IPS DF 4.7 (cell line): ENCODE results near the gene ENPP1.

ENCODE experiments used
- DNase-seq: peaks from one replicate; pipeline ENCODE4 v3.0.0-alpha.2; 2013; ENCODE audit warnings: low spot score; ENCODE audit errors: extremely low read depth

ENPP1 gene

GRCh38 chr6:131807644-131808459 lies at the start of gene ENPP1:
ENPP1 (plus strand) TSS chr6:131808020; CDS start chr6:131808036, 16 bp downstream.
- DNase-seq: no peak

DNA sequence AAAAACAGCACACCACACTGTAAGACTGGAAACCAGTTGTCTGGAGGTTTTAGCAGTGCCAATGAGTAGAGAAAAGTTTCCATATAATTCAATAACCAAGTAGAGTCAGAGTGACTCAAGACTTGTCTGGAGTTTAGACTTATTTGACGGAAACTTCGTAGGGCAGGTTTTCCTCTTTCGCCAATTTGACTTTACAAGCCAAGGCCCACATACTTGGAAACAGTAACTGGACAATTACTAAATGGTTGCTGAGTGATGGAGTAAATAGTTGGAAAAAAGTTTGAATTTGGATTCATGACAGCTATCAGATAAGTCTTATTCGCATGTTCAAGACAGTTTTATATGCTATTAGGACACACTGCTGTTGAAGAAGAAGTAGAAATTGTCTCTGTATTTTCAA lies 48.9 kb upstream of the ENPP1 start:
- no peak for DNase-seq

- no peak for DNase-seq
Measured at GRCh38 chr6:131761060-131761761, 46.6 kb upstream of the ENPP1 start.

DNA sequence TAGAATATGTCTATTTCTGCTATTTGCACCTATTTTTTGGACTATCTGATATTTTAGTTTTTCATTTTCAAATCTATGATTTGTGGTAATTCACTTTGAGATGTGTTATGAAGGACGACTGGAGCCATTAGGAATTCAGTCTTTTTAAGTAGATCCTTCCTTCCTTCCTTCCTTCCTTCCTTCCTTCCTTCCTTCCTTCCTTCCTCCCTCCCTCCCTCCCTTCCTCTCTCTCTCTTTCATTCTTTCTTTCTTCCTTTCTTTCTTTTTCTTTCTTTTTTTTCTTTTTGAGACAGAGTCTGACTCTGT lies 46.1 kb upstream of the ENPP1 start:
- DNase-seq: no peak

- DNase-seq: no peak
Measured at GRCh38 chr6:131762984-131763383, 44.8 kb upstream of the ENPP1 start.

DNA sequence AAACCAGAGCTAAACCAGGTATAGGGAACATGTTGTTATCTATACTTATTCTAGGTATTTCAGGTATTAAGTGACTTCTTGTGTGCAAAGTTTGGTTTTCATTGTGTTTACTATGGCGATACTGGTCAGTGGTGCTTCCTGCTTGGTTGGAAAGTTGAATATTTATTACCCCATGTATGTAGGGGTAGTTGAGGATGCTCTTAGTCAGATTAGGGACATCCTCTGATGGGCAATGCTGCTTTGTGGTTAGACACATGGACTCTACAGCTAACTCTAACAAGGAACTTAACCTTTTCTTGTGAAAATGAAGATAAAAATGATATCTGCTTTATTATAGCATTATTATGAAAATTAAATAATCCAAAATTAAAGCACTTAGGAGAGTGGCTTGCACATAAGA lies 44.1 kb upstream of the ENPP1 start:
- DNase-seq: no peak

DNA sequence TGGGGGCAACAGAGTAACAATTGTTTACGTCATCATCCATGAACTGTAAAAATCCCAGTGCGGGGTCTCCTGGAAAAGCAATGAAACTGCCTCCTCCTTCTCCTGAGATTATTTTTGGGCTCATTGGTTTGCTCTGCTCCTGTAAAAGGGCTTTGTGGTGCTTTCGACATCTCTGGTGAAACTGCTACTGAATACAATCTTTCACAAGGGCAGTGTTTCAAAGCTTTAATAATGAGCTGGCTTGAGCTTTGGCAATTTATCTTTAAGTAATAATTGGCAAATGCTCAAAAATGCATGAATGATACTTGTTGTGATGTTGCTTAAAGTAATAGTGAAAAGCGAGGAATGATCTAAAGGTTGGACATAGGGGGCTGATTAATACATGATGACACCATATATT lies 43.5 kb upstream of the ENPP1 start:
- DNase-seq: no peak

GRCh38 chr6:131765081-131765803 lies 42.6 kb upstream of the ENPP1 start:
- no peak for DNase-seq

DNA sequence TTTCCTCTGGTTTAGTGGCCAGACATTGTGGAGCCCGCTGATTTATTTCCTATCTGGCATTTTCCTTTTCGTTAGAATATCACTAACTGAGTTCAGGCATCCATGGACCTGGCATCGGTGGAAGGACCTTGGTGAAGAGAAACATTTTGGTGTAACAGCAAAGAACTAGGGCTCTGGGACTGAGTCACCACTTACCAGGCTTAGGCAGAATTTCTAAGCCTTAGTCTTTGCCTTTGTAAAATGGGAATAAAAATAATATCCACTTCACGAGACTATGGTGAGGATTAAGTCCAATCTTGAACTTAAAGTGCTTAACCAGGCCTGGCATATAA lies 42.0 kb upstream of the ENPP1 start:
- no peak for DNase-seq

GRCh38 chr6:131766631-131767030 lies 41.2 kb upstream of the ENPP1 start:
- no peak for DNase-seq

GRCh38 chr6:131768964-131769363 lies 38.9 kb upstream of the ENPP1 start:
- DNase-seq: no peak

- DNase-seq: no peak
Measured at GRCh38 chr6:131769385-131770141, 38.3 kb upstream of the ENPP1 start.

- DNase-seq: no peak
Measured at GRCh38 chr6:131770776-131771175, 37.0 kb upstream of the ENPP1 start.

DNA sequence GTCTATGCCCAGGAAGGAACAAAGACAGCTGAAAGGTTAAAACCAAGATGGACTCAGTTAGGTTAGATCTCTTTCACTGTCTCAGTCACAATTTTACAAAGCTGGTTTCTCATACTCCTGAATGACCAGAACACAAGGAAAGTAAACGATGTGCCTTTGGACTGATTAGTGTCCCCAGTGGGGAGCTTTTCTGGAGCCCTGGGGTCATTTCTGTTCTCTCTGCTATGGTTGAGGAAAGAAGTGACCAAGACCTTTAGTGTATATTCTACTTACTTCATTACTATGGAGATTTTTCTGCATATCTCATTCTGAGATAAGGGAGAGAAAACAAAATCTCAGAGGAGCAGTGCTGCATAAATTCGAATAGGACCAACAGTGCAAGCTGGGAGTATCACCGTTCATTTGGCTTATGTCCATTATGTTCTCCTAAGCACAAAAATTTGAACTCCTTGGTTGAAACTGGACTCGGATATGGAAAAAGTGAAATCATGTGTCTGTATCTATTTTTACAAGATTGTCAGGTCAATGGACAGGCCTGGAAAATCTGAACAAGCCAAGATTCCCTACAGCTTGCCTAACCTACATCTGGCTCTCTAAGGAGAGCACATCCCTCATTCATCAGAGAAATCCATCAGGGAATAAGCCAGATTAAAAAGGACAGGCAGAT lies 34.4 kb upstream of the ENPP1 start:
- DNase-seq: no peak

DNA sequence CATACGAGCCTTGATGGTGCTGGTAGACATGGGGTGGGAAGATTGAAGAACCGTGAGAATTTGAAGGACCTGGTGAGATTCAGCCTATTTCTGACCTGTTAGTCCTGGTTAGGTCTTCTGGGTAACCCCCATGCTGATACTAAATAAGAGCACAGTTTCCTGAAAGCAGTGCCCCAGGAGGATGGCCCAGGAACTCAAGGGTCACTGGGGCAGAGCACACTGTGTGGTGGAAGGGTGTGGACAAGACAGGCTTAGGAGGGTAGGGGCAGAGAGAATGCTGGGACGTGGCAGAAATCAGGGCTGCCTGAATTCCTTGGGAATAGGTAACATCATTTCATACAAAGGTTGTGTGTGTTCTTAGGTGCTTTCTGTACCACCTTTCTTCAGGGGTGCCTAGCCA lies 31.9 kb upstream of the ENPP1 start:
- DNase-seq: no peak

- no peak for DNase-seq
Measured at GRCh38 chr6:131776985-131777384, 30.8 kb upstream of the ENPP1 start.

DNA sequence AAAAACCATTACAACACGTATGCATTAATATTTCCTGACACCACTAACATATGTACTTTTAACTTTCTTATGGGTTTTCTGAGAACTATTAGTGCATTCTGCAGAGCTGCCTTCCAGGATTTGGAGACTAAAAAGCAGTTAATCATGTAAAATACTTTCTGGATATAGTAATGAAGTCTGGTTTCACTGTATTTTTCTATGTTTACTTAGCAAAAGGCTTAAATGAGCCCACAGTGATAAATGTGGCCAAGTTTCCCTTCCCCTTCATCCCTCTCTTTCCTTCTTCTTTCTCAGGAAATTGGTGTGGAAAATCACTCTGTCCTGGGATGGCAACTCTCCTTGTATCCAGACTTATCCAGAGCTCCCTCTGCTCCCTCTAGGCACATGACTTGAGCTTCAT lies 29.7 kb upstream of the ENPP1 start:
- DNase-seq: no peak

DNA sequence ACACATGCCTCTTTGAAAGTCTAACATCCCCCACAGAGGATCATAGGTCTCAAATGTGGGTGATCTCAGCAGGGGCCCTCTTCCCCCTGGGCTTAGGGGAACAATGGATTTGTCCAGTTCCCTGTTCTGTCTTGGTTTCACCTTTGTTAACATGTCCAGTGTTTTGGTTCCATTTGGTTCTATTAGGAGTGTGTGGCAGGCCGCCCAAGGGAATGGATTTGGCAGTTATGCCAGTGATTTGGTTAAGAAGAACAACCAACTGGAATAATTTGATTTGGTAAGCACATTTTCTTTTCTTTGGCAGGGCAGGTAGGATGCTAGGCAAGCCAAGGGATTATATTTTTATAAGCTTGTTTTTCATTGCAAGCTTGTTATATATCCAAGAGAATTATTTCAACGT lies 28.5 kb upstream of the ENPP1 start:
- no peak for DNase-seq

DNA sequence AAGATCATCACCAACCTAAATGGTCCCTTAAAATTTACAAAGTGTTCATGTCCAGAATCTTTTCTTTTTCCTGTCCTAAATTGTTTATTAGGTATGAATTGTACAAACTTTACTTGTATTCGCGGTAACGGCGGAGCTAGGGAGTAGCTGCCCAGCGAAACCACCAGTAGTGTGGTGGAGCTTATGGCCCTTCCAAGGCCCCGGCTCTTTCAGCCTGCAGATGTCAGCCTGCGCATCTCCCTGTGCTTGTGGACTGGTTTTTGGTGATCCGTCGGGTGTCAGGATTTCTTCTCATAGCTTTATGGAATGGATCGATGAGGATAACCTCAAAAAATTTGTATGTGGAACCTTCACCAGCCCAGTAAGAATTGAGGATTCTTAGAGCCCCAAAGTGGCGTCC lies 27.2 kb upstream of the ENPP1 start:
- DNase-seq: no peak

- no peak for DNase-seq
Measured at GRCh38 chr6:131781687-131782086, 26.1 kb upstream of the ENPP1 start.

DNA sequence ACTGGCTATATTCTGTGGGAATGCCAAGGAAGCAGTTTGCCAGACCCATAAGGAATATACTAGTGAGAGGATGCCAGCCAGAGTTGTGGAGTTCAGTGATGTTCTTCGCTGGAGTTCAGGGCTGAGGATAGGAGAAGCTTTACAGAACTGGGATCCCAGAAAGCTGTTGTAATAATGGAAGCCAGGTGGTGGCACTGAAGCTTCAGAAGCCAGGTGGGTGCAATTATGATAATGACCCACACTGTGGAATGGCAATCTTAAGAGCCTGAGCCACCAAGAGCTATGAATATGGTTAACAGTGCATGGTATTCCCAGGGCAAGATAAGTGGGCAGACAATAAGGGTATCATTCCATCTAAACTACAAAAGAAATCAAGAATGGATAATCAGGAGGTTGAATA lies 25.1 kb upstream of the ENPP1 start:
- DNase-seq: no peak
